Body of pancreas (tissue), 4 donors: ENCODE measurements around the gene ARID1B.

ENCODE experiments used
- CTCF ChIP-seq, 7 experiments: fragments of 450-650 bp in 4 of 7; fragments of 200-600 bp in 3 of 7; sonication (generic) in 3 of 7; IDR thresholded peaks; one replicate each; pipeline ENCODE4 v1.5.1; 2016 to 2019; ENCODE audit warnings: antibody characterized with exemption in 7 of 7
- POLR2A ChIP-seq, 3 donors: fragments of 450-650 bp; IDR thresholded peaks; one replicate each; pipeline ENCODE4 v1.6.1; 2016; ENCODE audit warnings: antibody characterized with exemption in 3 of 3, mild to moderate bottlenecking in 2 of 3

DNA sequence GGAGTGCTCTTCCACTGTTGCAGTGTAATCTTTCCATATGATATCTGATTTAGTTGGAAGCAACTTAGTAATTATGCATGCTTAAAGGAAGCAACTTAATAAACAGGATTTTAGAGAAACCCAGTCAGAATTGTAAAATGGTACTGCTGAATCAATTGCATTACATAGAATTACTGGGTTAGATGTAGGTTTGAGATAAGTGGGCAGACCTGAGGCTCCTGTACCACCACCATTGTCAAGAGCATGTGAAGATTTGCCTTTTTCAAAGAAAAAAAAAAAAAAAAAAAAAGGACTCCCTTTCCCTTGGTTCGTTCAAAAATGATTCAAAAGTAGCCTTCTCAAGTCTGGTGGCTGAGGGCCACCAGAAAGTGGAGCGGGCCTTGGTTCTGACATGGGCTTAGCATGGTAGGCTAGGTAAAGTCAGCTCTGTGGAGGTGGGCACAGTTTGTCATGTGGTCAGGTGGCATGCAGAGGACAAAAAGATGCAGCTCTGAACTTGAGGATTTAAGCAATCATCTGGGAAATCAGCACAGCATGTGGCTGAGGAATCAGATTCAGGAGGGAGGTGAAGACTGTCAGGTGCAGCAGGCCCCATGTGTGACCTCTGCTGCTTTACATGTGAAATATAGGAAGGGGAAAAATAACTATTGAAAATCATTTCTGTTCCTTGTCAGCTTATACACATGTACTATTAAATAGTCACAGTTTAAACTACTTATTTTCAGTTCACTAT is 32.4 kb downstream of the ARID1B start:
- TF ChIP-seq CTCF (IDR thresholded peaks at IDR 0.05) = no peak
- TF ChIP-seq POLR2A (IDR thresholded peaks at IDR 0.05) = no peak
